H9 (cell line): Measurements from ENCODE around the gene GRIP1. TPM values are rescaled to one million over a fixed set of nuclear protein-coding genes. Genes with fewer than 3 reads are reported as not detected.

Experiments used
- DNase-seq: peaks from one replicate; pipeline ENCODE4 v3.0.0-alpha.2; 2017
- H2AFZ ChIP-seq: one replicate; pipeline ENCODE4 v1.6.1; 2013; ENCODE audit warnings: mild to moderate bottlenecking, low read length, control low read depth, moderate library complexity
- H2AK5ac ChIP-seq: 2 replicates; pipeline ENCODE4 v1.6.1; 2013; ENCODE audit warnings: low read length, control low read depth, mixed read lengths; ENCODE audit not compliant: insufficient read length
- H2BK120ac ChIP-seq: one replicate; pipeline ENCODE4 v1.6.1; 2013; ENCODE audit warnings: low read depth, mild to moderate bottlenecking, low read length, control low read depth, inconsistent platforms; ENCODE audit not compliant: poor library complexity, severe bottlenecking
- H2BK12ac ChIP-seq: 2 replicates; pipeline ENCODE4 v1.6.1; 2013; ENCODE audit warnings: low read length, control low read depth, mixed read lengths, low read depth; ENCODE audit not compliant: insufficient read length
- H2BK15ac ChIP-seq: 2 replicates; pipeline ENCODE4 v1.6.1; 2013; ENCODE audit warnings: low read depth, low read length, control low read depth
- H2BK20ac ChIP-seq: one replicate; pipeline ENCODE4 v1.6.1; 2013; ENCODE audit warnings: low read depth, mild to moderate bottlenecking, low read length, control low read depth, inconsistent platforms; ENCODE audit not compliant: poor library complexity, severe bottlenecking
- H2BK5ac ChIP-seq: 2 replicates; pipeline ENCODE4 v1.6.1; 2013; ENCODE audit warnings: low read length, control low read depth, mixed read lengths; ENCODE audit not compliant: insufficient read length
- H3K14ac ChIP-seq: 2 replicates; pipeline ENCODE4 v1.6.1; 2013; ENCODE audit warnings: low read length, control low read depth; ENCODE audit not compliant: insufficient read depth
- H3K18ac ChIP-seq: 2 replicates; pipeline ENCODE4 v1.6.1; 2013; ENCODE audit warnings: low read depth, mild to moderate bottlenecking, mixed read lengths, low read length, control low read depth; ENCODE audit not compliant: insufficient read length
- H3K23ac ChIP-seq: 2 replicates; pipeline ENCODE4 v1.6.1; 2013; ENCODE audit warnings: low read length, control low read depth, mixed read lengths, low read depth; ENCODE audit not compliant: insufficient read length
- H3K23me2 ChIP-seq: 2 replicates; pipeline ENCODE4 v1.6.1; 2013; ENCODE audit warnings: low read depth, mild to moderate bottlenecking, mixed read lengths, low read length, control low read depth; ENCODE audit not compliant: insufficient read length, poor library complexity, severe bottlenecking
- H3K27ac ChIP-seq: 2 replicates; pipeline ENCODE4 v1.5.1; 2013; ENCODE audit warnings: low read length, control low read depth, mixed read lengths, low read depth; ENCODE audit not compliant: insufficient read length
- H3K27me3 ChIP-seq: 2 replicates; pipeline ENCODE4 v1.6.1; 2013; ENCODE audit warnings: low read length, control low read depth, inconsistent platforms; ENCODE audit not compliant: insufficient read depth
- H3K4ac ChIP-seq: 2 replicates; pipeline ENCODE4 v1.6.1; 2013; ENCODE audit warnings: low read depth, mild to moderate bottlenecking, control low read depth, inconsistent platforms, low read length, moderate library complexity
- H3K4me1 ChIP-seq: 2 replicates; pipeline ENCODE4 v1.6.1; 2013; ENCODE audit warnings: low read length, control low read depth, inconsistent platforms; ENCODE audit not compliant: insufficient read depth
- H3K4me2 ChIP-seq: 2 replicates; pipeline ENCODE4 v1.6.1; 2013; ENCODE audit warnings: low read length, control low read depth, mixed read lengths; ENCODE audit not compliant: insufficient read length, insufficient read depth
- H3K56ac ChIP-seq: 2 replicates; pipeline ENCODE4 v1.6.1; 2013; ENCODE audit warnings: low read depth, mild to moderate bottlenecking, mixed read lengths, low read length, control low read depth; ENCODE audit not compliant: insufficient read length
- H3K79me1 ChIP-seq: 2 replicates; pipeline ENCODE4 v1.6.1; 2013; ENCODE audit warnings: low read depth, mild to moderate bottlenecking, moderate library complexity, low read length, control low read depth, inconsistent platforms; ENCODE audit not compliant: insufficient read depth, poor library complexity, severe bottlenecking
- H3K79me2 ChIP-seq: 2 replicates; pipeline ENCODE4 v1.6.1; 2013; ENCODE audit warnings: low read length, control low read depth, inconsistent platforms; ENCODE audit not compliant: insufficient read depth
- H3K9ac ChIP-seq: 2 replicates; pipeline ENCODE4 v1.6.1; 2013; ENCODE audit warnings: low read length, control low read depth, mixed read lengths; ENCODE audit not compliant: insufficient read length; ENCODE audit errors: extremely low read depth
- H3K9me3 ChIP-seq: one replicate; pipeline ENCODE4 v1.6.1; 2013; ENCODE audit warnings: low read depth, low read length, inconsistent platforms; ENCODE audit not compliant: control insufficient read depth
- H3T11ph ChIP-seq: one replicate; pipeline ENCODE4 v1.6.1; 2013; ENCODE audit warnings: mild to moderate bottlenecking, low read length, control low read depth, inconsistent platforms
- H4K20me1 ChIP-seq: one replicate; pipeline ENCODE4 v1.6.1; 2013; ENCODE audit not compliant: control insufficient read depth, insufficient read length, insufficient read depth
- H4K5ac ChIP-seq: 2 replicates; pipeline ENCODE4 v1.6.1; 2013; ENCODE audit warnings: low read depth, mild to moderate bottlenecking, mixed read lengths, low read length, control low read depth; ENCODE audit not compliant: insufficient read length
- H4K8ac ChIP-seq: replicated peaks from 2 replicates; pipeline ENCODE4 v1.6.1; 2013; ENCODE audit warnings: low read length, control low read depth, mixed read lengths, low read depth; ENCODE audit not compliant: insufficient read length
- H4K91ac ChIP-seq: 2 replicates; pipeline ENCODE4 v1.6.1; 2013; ENCODE audit warnings: low read depth, mild to moderate bottlenecking, moderate library complexity, mixed read lengths, low read length, control low read depth; ENCODE audit not compliant: insufficient read length
- H3K27ac Mint-ChIP-seq, 3 experiments: 2 replicates in 2 of 3; 3 replicates in 1 of 3; pipeline ENCODE4 v1.8.0; 2020 to 2021; ENCODE audit warnings: mixed read lengths in 3 of 3, mild to moderate bottlenecking in 1 of 3, moderate library complexity in 1 of 3
- H3K27me3 Mint-ChIP-seq: 2 replicates; pipeline ENCODE4 v1.8.0; 2021; ENCODE audit warnings: low read depth, mild to moderate bottlenecking, moderate library complexity, mixed read lengths
- H3K36me3 Mint-ChIP-seq, 3 experiments: 2 replicates in 2 of 3; 3 replicates in 1 of 3; pipeline ENCODE4 v1.8.0; 2020 to 2021; ENCODE audit warnings: low read depth in 3 of 3, mixed read lengths in 3 of 3; ENCODE audit not compliant: insufficient read depth in 1 of 3
- H3K4me1 Mint-ChIP-seq, 2 experiments: 2 replicates each; pipeline ENCODE4 v1.8.0; 2020; ENCODE audit warnings: mixed read lengths in 2 of 2
- H3K4me3 Mint-ChIP-seq, 2 experiments: 2 replicates in 1 of 2; 3 replicates in 1 of 2; pipeline ENCODE4 v1.8.0; 2020 to 2021; ENCODE audit warnings: mild to moderate bottlenecking in 2 of 2, mixed read lengths in 2 of 2, moderate library complexity in 1 of 2
- H3K9me3 Mint-ChIP-seq, 2 experiments: 2 replicates in 1 of 2; 3 replicates in 1 of 2; pipeline ENCODE4 v1.8.0; 2020; ENCODE audit warnings: mild to moderate bottlenecking in 2 of 2, mixed read lengths in 2 of 2, moderate library complexity in 1 of 2
- WGBS: extraction: QIAGEN DNeasy Blood & Tissue Kit; methylation state at CpG from one replicate; pipeline ENCODE4 v1.1.7; 2013; ENCODE audit warnings: missing lambda C conversion rate, low lambda C conversion rate, mixed read lengths; ENCODE audit not compliant: insufficient read length; ENCODE audit errors: extremely low coverage; 5-methylcytosine and 5-hydroxymethylcytosine counted together
- total RNA-seq: library from RNA; stranded (reverse); gene quantifications from 2 replicates; pipeline ENCODE4 v1.2.1, GENCODE V29; 2021
- TF ChIP-seq, protein P1 (sequence below): fragments of 200-600 bp; sonication (generic); conservative IDR thresholded peaks from 3 replicates; pipeline ENCODE4 v1.8.0; 2021; ENCODE audit warnings: antibody characterized with exemption, mild to moderate bottlenecking

GRIP1 gene
- total RNA-seq, 1 experiment from 2014 or later: 19.5 TPM

DNA sequence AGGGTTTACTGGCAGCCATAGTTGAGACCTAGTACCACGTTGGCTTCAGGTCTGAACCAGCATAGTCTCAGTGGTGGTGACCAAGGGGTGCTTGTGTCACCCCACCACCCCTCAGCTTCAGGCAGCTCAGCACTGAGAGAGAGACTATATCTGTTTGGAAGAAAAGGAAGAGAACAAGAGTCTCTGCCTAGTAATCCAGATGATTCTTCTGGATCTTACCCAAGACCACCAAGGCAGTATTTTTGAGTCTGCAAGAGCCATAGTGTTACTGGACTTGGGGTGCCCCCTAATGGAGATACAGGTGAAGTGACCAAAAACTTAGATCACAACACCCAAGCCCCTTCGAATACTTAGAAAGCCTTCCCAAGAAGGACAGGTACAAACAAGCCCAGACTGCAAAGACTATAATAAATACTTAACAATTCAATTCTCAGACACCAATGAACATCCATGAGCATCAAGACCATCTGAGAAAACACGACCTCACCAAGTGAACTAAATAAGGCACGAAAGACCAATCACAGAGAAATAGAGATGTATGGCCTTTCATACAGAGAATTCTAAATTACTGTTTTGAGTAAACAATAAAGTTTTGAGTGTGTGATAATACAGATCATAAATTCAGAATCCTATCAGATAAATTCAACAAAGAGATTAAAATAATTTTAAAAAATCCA, 269.5 kb downstream of the GRIP1 start:
- peak overlapping the region; percentile 3; the same call in 1 of the 2 replicates for H2BK15ac ChIP-seq
- no peaks in the 10 kb centered on the region; the same call in none of the 2 replicates for H3K27me3 Mint-ChIP-seq
- no peak overlapping the region for H3K4me2 ChIP-seq
- no peak overlapping the region for H2BK20ac ChIP-seq
- no peak overlapping the region for H3K9ac ChIP-seq
- no peaks in the 10 kb centered on the region for H3K79me2 ChIP-seq
- H3K27ac ChIP-seq: no peak overlapping the region
- no peak overlapping the region for H3K4me3 Mint-ChIP-seq
- no peak overlapping the region for H3K23ac ChIP-seq
- no peak overlapping the region for H3K4ac ChIP-seq
- no peaks in the 10 kb centered on the region for H3K9me3 ChIP-seq
- H3K36me3 Mint-ChIP-seq: peaks cover 4 to 5% (median 4%) of the 10 kb centered on the region in 3 experiments; a peak in 6 of 7 replicates
- no peaks in the 10 kb centered on the region for H3K27me3 ChIP-seq
- no peak overlapping the region for H2BK12ac ChIP-seq
- H3K56ac ChIP-seq: no peak overlapping the region
- no peaks in the 10 kb centered on the region for H4K20me1 ChIP-seq
- H4K5ac ChIP-seq: no peak overlapping the region
- no peak overlapping the region for H2BK120ac ChIP-seq
- DNase-seq: peak; percentile 70
- H4K8ac ChIP-seq: no peak overlapping the region
- TF ChIP-seq, protein P1, sequence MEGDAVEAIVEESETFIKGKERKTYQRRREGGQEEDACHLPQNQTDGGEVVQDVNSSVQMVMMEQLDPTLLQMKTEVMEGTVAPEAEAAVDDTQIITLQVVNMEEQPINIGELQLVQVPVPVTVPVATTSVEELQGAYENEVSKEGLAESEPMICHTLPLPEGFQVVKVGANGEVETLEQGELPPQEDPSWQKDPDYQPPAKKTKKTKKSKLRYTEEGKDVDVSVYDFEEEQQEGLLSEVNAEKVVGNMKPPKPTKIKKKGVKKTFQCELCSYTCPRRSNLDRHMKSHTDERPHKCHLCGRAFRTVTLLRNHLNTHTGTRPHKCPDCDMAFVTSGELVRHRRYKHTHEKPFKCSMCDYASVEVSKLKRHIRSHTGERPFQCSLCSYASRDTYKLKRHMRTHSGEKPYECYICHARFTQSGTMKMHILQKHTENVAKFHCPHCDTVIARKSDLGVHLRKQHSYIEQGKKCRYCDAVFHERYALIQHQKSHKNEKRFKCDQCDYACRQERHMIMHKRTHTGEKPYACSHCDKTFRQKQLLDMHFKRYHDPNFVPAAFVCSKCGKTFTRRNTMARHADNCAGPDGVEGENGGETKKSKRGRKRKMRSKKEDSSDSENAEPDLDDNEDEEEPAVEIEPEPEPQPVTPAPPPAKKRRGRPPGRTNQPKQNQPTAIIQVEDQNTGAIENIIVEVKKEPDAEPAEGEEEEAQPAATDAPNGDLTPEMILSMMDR: peak; percentile 86
- no peak overlapping the region for H4K91ac ChIP-seq
- no peak overlapping the region for H3K18ac ChIP-seq
- H3K9me3 Mint-ChIP-seq: peaks cover 4 to 16% of the 10 kb centered on the region in 2 experiments; a peak in 4 of 5 replicates
- H3T11ph ChIP-seq: no peak overlapping the region
- WGBS: no CpG with 5 or more reads among the region's 4 CpGs
- H2AK5ac ChIP-seq: no peak overlapping the region
- no peak overlapping the region for H3K14ac ChIP-seq
- H3K4me1 Mint-ChIP-seq: peaks cover 6 to 9% of the 10 kb centered on the region in 2 experiments
- no peaks in the 10 kb centered on the region for H3K79me1 ChIP-seq
- no peak overlapping the region for H2AFZ ChIP-seq
- no peak overlapping the region for H2BK5ac ChIP-seq
- no peak overlapping the region; a peak in 1 of 7 replicates for H3K27ac Mint-ChIP-seq
- H3K23me2 ChIP-seq: no peaks in the 10 kb centered on the region
- no peaks in the 10 kb centered on the region for H3K4me1 ChIP-seq
